Stimulated activated CD8-positive, alpha-beta memory T cell treated with anti-CD3 and anti-CD28 coated beads, Interleukin-7, amount 100 ng/mL, for 4 hours (primary cell): ENCODE data around the gene C9.
"Not testable (repeated sequence)": the region's sequence is repeated elsewhere in the genome, so short reads cannot be mapped to it uniquely, and the experiment has no call there.

Source experiments
- DNase-seq, 2 donors: peaks; one replicate each; pipeline ENCODE4 v3.0.0-alpha.2; 2020; ENCODE audit warnings: low read depth in 2 of 2

Gene C9

DNA sequence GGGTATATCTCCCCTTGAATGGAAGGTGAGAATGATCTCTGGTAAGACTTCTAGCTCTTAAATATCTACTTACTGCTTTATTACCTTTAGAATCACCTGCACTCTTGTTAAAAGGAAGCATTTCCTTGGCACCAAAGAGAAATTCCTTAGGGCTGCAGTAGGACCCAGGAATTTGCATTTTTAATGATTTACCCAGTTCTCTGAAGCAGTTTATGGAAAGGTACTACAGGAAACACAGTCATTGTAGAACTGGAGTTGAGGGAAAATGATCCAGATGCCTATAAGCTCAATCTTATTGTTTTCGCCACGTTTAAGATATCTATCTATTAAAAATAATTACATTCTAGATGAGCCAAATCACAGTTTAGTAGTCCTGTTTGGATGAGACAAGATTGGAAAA, 9.5 kb upstream of the C9 start:
- no peak for DNase-seq

DNA sequence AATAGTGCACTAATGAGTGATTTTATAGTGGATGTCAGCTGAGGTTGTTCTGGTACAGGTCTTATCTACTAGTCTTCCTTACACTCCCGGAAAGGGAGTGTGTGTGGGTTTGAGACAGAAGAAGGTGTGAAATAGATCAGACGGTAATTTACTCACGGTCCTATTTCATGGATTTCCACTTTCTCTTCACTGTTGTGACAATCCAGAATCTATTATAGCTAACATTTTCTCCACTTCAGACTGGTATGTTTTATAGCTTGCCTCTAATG, 7.0 kb upstream of the C9 start:
- no peak for DNase-seq

DNA sequence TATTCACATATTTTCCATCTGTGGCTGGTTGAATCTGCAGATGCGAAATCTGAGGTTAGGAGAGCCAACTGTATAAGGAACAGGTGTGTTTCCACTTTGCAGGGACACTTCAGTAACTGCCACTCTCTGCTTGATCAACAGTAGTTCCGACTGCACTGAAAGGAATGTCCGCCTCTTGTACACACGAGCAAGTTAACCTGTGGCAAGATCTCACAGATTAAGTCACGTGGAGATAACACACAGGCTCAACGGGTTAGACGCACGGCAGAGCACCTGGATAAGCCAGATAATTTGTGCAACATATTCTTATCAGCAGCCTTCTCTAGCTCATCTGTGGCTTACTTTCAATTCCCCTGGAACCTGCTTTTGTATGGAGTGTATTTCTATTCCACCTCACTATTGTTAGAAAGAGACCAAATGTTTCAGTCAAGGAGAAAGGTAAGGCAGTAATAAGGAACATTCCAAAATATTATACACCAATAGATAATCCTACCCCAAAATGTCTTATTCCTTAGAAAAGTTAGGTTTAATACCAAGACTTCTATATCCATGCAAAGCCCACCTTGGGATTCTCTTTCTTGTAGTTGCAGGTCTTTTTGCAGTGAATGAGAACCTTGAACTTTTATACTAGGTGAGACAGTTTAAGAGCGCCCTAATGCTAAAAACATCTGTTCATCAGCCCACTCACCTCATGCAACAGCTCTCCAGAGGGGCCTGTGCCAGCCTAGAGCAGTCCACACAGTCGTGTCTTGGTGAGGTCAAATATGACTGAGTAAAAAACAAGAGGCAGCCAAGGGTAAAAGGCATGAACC, 6.5 kb upstream of the C9 start:
- DNase-seq, result no peak

DNA sequence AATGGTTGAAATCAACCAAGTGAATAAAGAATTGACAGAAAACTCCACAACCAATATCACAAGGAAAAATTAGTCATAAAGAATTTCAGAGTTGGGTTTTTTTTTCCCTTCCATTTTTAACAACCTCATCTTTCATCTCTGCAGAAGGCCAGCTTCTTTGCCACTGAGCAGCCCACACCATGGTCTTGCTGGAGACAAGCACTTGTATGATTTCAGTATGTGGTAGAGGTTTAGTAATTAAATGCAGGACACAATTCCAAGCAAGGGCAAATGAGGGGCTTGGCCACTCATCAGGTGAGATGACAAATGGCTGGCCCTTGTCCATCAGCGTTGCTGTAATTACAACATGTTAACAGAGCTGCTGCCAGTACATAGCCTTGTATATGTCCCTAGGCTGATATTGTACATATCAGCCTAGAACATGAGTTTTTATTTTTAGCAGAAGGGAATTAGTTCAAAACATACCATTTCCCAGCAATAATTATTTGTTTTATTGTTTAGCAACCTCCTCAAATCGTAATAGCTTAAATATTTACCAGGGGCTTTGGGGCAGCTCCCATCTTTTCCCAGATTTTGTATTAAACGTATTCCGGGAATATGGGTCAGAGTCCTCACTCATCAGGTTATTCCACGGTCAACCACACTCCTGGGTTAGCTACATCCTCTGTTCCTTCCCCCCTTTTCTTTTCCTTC, 5.0 kb upstream of the C9 start:
- no peak for DNase-seq

DNA sequence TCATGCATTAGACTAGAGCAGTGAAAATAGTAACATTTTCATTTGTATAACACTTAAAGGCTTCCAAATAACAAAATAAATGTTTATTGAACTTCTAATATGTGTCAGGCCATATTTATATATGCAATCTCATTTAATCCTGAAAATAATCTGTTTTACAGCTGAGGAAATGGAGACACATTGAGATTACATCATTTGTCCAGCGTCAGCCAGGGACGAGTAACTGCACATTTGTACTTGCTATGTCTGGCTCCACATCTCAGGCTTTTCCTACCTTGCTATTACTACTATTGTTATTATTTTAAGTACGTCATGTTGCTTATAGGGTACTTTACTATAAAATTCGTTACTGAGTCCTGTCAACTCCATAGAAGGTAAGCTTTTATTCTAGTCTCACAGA, 3.8 kb upstream of the C9 start:
- DNase-seq, result no peak

DNA sequence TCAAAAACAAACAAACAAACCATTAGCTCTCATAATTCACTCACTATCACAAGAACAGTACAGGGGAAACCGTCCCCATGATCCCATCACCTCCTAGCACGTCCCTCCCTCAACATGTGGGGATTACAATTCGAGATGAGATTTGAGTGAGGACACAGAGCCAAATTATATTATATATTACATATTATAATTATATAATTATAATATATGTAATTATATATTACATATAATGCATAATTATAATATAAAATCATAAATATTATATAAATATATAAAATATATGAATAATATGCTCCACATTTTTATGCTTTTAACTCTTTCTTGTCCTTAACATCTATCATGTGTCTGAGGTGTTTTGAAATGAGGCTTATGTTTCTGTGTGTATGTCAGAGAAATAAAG, 3.4 kb upstream of the C9 start:
- DNase-seq, result no peak

DNA sequence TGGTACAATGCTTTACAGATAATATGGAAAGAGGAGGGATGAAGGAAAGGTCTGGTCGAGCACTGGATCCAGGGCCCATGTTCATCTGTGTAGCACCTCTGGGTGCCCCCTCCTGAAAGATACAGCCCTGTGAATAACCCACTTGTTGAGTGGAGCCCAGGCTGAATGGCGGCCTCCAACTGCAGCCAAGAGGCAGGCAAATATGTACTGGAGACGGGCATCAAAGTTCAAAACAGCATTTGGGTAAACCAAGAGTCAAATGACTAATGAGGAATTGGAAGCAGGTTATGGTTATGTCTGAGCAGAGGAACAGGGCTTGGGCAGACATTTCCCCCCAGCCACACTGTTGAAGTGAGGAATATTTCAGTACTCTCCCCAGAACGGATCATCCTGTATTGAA, 1.1 kb downstream of the C9 start:
- no peak for DNase-seq

DNA sequence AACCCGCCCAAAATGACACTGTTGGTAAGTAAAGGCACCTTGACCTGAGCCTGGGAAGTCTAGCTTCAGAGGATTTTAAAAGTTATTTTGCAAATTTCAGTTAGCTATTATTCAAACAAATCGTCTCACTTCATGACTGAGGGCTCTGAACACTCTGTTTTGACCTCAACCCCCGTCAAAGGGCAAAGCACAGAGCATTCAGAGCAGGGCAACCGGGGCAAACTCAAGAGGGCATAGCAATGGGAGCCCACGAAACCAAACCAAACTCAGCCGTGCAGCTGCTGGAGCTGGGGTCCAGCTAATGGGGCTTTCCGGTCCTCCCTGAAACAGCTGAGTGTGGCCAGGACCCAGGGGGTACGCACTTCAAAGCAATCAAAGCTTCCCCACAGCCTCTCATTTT, 1.6 kb downstream of the C9 start:
- no peak for DNase-seq

DNA sequence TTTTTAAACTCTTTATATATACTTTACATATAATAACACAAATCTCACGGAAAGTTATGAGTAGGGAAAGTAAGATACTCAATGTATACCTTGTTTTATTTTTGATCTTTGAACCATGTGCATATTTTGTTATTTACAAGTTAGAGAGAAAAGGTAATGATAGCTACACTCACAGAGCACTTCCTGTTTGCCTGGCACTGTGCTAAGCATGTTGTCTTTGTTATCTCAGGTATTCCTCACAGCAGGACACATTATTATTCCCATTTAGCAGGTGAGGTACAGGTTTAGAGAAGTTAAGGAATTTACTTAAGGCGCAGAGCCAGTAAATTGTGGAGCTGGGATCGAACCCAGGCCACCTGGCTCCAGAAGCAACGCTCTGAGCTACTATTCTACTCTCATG, 3.0 kb downstream of the C9 start:
- DNase-seq, result no peak

DNA sequence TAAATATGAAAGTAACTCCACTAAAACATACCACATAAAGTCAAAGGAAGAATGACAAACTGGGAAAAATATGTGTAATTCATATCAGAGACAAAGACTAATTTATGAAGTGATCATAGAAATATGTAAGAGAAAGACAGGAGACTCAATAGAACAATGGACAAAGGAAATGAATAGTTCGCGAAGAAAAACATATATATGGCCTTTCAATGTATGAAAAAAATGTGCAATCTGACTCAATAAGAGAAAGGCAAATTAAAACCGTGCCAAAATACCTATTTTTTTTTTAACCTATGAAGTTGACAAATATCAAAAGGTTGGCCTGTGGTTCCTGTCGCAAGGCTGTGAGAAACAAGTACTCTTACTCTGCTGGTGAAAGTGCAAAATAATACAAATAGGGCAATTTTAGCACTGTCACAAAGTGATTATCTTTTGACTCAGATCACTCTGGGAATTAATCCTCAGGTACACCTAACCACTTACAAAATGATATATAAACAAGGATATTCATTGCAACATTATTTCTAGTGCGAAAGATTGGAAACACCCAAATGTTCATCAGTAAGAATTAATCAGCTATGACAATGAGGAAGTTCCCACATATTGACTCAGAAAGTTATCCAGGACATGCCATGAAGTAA, 3.7 kb downstream of the C9 start:
- DNase-seq, result no peak

DNA sequence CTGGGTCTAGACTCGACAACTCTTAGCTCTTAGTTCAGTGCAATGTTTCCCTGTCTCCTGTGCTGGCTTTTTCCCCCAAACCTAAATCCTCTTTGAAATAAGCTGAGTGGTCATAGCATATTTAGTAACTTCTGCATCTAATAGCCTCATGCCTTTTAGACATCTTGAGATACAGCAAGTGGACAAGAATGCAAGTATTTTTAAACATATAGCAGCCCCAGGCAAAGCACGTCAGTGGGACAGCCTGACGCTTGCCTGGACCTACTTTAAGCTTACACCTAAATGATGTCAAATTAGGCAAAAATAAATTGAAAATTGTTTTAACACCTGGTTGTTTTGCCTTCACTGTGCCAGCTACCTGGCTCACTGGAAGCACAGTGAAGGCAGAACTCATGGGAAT, 8.0 kb downstream of the C9 start:
- DNase-seq, result no peak

DNA sequence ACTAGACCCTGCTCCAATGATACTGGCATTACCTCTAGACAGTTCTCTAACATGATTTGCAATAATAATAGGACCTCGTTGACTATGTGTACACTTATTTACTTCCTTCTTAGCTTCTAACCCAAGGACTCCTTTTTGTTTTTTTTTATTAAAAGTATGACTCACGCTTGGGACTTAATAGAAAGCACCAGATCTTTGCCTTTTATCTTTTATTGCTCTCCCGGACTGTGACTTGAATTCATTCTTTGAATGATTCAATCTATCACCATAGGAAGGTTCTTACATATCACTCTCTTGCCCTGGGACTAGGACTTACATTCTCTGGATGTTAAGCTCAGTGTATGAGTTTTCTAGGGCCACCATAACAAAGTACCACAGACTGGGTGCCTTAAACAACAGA, 9.0 kb downstream of the C9 start:
- DNase-seq, result no peak

DNA sequence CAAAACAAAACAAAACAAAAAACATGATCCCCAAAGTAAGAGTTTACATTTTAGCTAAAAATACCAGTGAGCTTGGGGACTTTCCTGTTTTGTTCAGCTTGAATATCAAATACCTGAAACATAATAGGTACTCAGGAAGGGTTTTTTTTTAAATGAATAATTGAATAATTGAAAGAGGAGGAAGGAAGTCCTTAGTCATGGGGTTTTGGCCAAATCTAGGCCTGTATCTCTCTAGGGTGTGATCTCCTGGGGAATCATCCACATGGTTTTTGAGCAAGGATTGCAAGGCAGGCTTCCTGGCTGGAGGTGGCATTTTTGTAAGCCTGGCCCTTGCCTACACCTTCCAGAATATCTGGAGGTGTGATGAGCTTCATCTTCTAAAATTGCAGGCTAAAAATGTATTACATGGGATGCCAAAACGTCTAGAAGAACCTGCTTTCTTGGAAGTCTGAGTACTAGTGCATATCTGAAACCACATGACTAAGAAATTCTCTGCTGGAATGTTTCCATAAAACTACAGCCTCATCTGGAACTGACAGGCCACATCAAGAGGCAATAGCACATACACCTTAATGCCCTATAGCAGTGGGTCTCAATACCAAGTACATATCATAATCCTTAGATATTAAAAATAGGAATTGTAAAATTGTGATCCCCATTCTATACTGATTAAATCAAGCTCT, 10.4 kb downstream of the C9 start:
- DNase-seq, result no peak

DNA sequence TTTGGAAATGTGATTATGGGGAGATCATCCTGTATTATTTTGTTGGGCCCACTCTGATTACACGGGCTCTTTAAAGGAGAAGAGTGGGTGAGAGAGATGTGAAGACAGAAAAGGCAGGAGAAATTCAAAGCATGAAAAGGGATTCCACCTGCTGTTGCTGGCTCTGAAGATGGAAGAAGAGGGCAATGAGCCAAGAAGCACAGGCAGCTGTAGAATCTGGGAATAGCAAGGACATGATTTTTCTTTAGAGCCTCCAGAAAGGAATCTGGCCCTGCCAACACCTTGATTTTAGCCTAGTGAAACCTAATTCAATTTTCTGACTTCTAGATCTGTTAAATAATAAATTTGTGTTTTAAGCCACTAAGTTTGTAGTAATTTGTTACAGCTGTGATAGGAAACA, 11.3 kb downstream of the C9 start:
- no peak for DNase-seq

DNA sequence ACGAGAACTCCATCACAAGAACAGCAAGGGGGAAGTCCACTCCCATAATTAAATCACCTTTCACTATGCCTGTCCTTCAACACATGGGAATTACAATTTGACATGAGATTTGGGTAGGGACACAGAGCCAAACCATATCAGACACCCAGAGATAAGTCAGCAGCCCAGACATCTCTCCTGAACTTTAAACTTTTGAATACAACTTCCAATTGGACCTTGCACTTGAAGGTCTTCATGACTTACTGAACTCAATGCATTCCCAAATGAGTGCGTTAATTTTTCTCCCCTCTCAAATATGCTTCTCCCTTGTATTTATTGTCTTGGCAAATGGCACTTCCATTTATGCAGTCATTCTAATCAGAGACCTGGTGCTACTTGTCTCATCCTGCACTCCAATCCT, 12.1 kb downstream of the C9 start:
- DNase-seq, result no peak

DNA sequence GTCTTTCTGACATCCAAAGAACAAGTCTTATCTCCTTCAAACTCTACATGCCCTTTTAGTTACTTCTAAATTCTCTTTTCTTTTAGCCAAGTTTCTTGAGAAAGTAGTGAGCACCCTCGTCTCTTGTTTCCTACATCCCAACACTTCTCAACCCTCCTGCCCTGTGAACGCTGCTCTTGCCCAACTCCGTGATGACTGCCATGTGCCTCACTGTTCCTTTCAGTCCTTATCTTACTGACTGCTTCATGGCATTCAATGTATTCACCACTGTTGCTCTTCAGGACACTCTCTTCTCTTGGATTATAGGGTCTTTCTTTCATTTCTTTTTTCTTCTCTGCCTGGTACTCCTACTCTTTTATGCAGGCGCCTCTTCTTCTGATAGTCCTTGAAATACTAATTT, 14.8 kb downstream of the C9 start:
- no peak for DNase-seq

DNA sequence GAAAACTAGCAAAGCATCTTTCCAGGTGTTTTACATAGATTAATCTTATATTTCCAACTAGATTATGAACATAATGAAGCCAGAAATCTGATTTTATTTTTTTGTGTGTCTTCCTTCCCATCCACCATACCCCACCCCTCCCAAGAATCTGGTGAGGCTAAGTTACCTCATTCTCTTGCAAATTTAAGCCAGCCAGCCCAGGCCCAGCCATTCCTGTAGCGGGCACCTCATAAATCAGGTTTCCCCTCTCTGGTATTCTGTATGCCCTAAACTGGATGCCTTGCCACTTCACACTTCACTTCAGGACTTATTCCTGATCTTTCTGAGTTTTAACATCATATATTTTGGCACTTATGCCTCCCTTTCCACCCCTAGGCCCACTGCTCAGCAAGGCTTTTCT, 21.8 kb downstream of the C9 start:
- no peak for DNase-seq

DNA sequence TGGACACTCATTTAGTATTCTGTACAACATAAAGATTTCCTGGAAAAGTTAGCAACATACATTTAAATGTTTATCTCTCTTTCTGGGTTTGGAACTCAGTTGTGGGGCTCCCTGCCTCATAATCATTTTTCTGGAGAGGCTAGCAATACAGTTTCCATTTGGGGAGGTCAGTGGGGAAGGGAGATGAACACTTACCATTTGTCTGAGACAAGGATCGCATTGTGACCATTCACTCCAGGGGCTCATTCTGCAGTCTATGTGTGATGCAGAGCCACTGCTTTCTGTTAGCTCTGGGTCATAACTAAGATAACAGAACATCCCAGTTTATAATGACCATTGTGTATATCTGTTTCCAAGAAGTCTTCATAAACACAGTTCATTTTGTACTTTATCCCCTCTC, 22.4 kb downstream of the C9 start:
- no peak for DNase-seq

DNA sequence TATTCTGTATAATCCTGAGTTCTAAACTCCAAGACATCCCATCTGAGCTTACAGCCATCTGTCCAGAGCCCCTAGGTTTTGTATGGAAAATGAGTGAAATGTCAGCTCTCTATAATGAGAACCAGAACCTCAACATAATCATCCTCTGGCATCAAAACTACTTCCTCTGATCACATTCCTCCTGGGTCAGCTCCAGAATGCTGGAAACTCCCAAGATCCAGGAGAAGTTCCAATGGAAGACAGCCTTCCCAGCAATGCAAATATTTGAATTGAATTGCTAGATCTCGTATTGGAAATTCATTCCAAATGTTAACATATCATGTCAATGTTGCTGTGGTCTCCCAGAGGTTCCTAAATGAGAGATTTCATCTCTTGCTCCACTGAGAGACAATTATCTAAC, 23.8 kb downstream of the C9 start:
- DNase-seq, result no peak

DNA sequence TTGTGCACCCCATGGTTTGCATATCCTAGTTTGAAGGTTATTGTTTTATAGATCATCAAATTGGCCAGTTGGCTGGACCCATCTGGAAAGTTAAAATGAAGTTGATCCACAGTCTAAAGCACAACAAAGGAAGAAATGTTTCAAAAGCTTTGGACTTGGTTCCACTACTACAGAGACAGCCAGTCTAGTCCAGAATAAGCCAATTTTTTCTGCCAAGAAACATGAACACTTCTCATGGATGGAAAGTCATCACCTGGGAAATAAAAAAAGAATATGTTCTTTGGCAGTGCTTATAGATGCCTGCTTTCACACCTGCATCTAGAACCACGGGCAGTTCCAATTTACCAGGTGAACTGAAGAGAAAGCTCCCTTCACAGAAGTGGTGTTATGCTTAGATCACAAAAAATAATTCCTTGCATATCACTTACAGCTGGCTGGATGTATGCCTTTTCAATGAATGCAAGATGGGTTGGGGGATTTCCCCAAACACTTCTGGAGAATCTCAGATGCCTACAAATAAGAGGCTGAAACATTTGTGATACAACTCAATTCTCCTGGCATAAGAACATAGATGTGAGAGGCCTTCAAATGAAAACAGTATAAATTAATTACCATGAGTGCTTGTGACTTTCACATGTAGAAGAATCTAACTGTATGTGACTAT, 26.9 kb downstream of the C9 start:
- no peak for DNase-seq

DNA sequence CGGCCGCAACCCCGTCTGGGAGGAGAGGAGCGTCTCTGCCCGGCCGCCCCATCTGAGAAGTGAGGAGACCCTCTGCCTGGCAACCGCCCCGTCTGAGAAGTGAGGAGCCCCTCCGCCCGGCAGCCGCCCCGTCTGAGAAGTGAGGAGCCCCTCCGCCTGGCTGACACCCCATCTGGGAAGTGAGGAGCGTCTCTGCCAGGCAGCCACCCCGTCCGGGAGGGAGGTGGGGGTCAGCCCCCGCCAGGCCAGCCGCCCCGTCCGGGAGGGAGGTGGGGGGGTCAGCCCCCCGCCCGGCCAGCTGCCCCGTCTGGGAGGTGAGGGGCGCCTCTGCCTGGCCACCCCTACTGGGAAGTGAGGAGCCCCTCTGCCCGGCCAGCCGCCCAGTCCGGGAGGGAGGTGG, 30.0 kb downstream of the C9 start:
- not testable (repeated sequence) for DNase-seq

DNA sequence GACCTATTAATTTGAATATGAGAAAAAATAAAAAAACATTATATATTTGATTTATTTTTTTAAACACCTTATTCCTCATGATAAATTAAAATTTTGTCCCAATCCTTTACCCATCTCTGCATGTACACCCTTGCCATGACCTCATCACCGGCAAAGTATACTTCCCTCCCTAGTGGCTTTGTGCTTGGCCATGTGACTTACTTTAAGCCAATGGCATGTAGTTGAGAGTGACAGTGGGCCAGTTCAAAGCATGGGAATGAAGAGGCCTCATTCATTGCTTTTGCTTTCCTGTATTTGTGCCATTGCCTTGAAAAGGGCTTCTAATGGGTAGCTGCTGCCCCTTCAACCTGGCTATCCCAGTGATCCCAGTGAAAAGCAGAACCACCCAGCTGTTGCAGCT, 31.2 kb downstream of the C9 start:
- DNase-seq, result no peak
